PC-3 (cell line): Measurements from ENCODE around the gene CAMK2B. TPM values are rescaled to one million over a fixed set of nuclear protein-coding genes. Genes with fewer than 3 reads are reported as not detected.

Source experiments
- ATAC-seq: fragments of 200-7000 bp; cut with Tn5 transposase; 2 replicates; pipeline ENCODE4 v1.9.1; 2020; ENCODE audit warnings: mild to moderate bottlenecking, moderate library complexity
- BruUV-seq: library from RNA; stranded (reverse); fragments of 400-500 nt; replicated peaks from 2 replicates; lab custom pipeline; 2021; lab: Mats Ljungman, UMichigan
- CTCF ChIA-PET: fragments of 300-600 bp; sonication (Branson Sonifier 250); formaldehyde crosslinking; loops from one replicate; lab custom pipeline; 2022; ENCODE audit warnings: antibody characterized with exemption; lab: Charles Lee
- POLR2A ChIA-PET: fragments of 300-600 bp; sonication (Branson Sonifier 250); formaldehyde crosslinking; loops from one replicate; lab custom pipeline; 2022; ENCODE audit warnings: antibody characterized with exemption; ENCODE audit not compliant: unreplicated experiment; lab: Charles Lee
- DNase-seq: peaks from one replicate; pipeline ENCODE4 v3.0.0-alpha.2; 2015
- H2AFZ ChIP-seq: fragments of 300-600 bp; sonication (generic); 2 replicates; pipeline ENCODE4 v1.6.0; 2016; ENCODE audit warnings: antibody characterized with exemption, low read length
- H3F3A ChIP-seq: fragments of 300-600 bp; sonication (generic); one replicate; pipeline ENCODE4 v1.6.0; 2017; ENCODE audit warnings: antibody characterized with exemption, low read length, control low read depth, mild to moderate bottlenecking; ENCODE audit not compliant: unreplicated experiment
- H3K27ac ChIP-seq: fragments of 300-600 bp; sonication (generic); 2 replicates; pipeline ENCODE4 v1.5.1; 2016; ENCODE audit warnings: mild to moderate bottlenecking, low read length
- H3K27me3 ChIP-seq: fragments of 300-600 bp; sonication (generic); 2 replicates; pipeline ENCODE4 v1.6.1; 2016; ENCODE audit warnings: low read length, mixed read lengths
- H3K36me3 ChIP-seq: fragments of 300-600 bp; sonication (generic); 2 replicates; pipeline ENCODE4 v1.6.1; 2016; ENCODE audit warnings: low read depth, mixed run types, low read length, mixed read lengths
- H3K4me1 ChIP-seq: fragments of 300-600 bp; sonication (generic); 2 replicates; pipeline ENCODE4 v1.5.1; 2016; ENCODE audit warnings: low read length; ENCODE audit not compliant: insufficient read depth
- H3K4me2 ChIP-seq: fragments of 300-600 bp; sonication (generic); 2 replicates; pipeline ENCODE4 v1.6.0; 2016; ENCODE audit warnings: low read length
- H3K4me3 ChIP-seq: fragments of 300-600 bp; sonication (generic); 2 replicates; pipeline ENCODE4 v1.5.1; 2016; ENCODE audit warnings: mild to moderate bottlenecking, low read length, mixed read lengths
- H3K79me2 ChIP-seq: fragments of 300-600 bp; sonication (generic); 2 replicates; pipeline ENCODE4 v1.6.1; 2017; ENCODE audit warnings: low read length, mixed read lengths
- H3K9ac ChIP-seq: fragments of 300-600 bp; sonication (generic); 2 replicates; pipeline ENCODE4 v1.6.0; 2016; ENCODE audit warnings: mild to moderate bottlenecking, low read length
- H3K9me2 ChIP-seq: fragments of 300-600 bp; sonication (generic); replicated peaks from 2 replicates; pipeline ENCODE4 v1.6.1; 2016; ENCODE audit warnings: mixed run types, low read length, mixed read lengths
- H3K9me3 ChIP-seq: fragments of 300-600 bp; sonication (generic); 2 replicates; pipeline ENCODE4 v1.6.1; 2016; ENCODE audit warnings: low read length, mixed read lengths
- H4K20me1 ChIP-seq: fragments of 300-600 bp; sonication (generic); 2 replicates; pipeline ENCODE4 v1.6.1; 2016; ENCODE audit warnings: low read length, mixed read lengths
- CTCF ChIP-seq: fragments of 300-600 bp; sonication (generic); conservative IDR thresholded peaks from 2 replicates; pipeline ENCODE4 v1.5.1; 2017; ENCODE audit warnings: antibody characterized with exemption, low read depth, mild to moderate bottlenecking, low read length
- EZH2 ChIP-seq: fragments of 300-600 bp; sonication (generic); IDR thresholded peaks from one replicate; pipeline ENCODE4 v1.6.1; 2017; ENCODE audit warnings: antibody characterized with exemption, mild to moderate bottlenecking, low read length; ENCODE audit not compliant: unreplicated experiment
- EZH2phosphoT487 ChIP-seq: fragments of 300-600 bp; sonication (generic); IDR thresholded peaks from 2 replicates; pipeline ENCODE4 v1.6.1; 2018; ENCODE audit warnings: mild to moderate bottlenecking, antibody characterized with exemption, low read length, borderline replicate concordance
- intact Hi-C: fragments of 100-400 bp; cut with micrococcal nuclease; formaldehyde crosslinking; loops from 2 replicates; pipeline ENCODE4 v1.9.0; 2023
- total RNA-seq: library from RNA; depleted of rRNA; stranded (reverse); fragments of >200 nt; gene quantifications from 2 replicates; pipeline ENCODE4 v1.2.3, GENCODE V29; 2014

The CAMK2B gene
- total RNA-seq, 1 experiment from 2014 or later: 1.2 TPM

GRCh38 chr7:44353668-44354067 lies 28.3 kb upstream of the CAMK2B start:
- no peaks in the 10 kb centered on the region for H3K9me3 ChIP-seq
- no peak overlapping the region for H3K4me3 ChIP-seq
- no peak for TF ChIP-seq EZH2
- TF ChIP-seq CTCF: no peak
- no peak for TF ChIP-seq EZH2phosphoT487

DNA sequence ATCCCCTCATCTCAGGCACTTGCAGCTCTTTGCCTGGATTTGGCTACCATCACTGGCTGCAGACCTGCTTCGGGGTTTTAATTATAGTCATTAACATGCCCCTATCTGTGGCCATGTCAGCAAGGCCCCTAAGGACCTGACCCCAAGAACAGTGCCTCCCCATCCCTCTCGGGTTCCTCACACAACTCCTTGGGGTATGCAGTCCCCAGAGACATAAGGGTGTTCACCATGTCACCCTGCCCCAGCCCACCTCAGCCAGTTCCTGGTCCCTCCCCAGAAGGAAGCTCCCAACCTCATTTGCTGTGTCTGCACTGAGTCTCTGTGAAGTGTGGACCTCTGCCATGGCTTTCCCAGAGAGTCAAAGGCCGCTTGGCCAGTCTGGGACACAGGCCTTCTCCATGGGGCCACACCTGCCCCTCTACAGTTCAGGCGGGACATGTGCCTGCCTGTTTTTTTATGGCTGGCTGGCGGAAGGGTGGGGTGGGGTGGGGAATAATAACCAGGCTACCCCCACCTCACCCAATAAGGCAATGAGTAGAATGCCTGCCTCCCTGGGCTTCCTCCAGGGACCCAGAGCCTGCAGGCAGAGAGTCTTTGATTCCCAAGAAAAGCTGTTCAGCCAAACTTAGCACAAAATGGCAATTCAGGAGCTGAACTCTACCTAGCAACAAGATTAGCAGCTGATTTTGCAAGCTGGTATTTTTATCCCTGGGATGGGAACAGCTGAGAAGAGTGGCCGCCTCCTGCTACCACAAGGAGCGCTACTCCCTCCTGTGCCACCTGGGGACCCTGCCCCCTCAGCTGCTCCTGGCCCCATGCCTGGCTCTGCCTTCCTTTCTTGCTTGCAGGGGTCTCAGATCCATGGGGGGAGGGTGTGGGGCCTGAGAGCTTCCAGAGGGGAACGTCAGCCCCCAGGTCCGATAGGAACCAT lies 23.7 kb upstream of the CAMK2B start:
- TF ChIP-seq CTCF: no peak
- TF ChIP-seq EZH2: no peak
- TF ChIP-seq EZH2phosphoT487: no peak
- ATAC-seq (no peak), DNase-seq (no peak)
- no peak overlapping the region for H3K4me2 ChIP-seq
- no peaks in the 10 kb centered on the region for H3K79me2 ChIP-seq
- no TSS peak for BruUV-seq
- no peak overlapping the region for H3K9ac ChIP-seq
- H3K4me1 ChIP-seq: peaks cover 12% of the 10 kb centered on the region; the same call in 1 of the 2 replicates
- H2AFZ ChIP-seq: no peak overlapping the region
- CTCF ChIA-PET: interaction anchor here (0.6 to 1.1 kb wide), 2 partner anchors 29 to 113 kb away, joined by 3 read pairs; no protein-coding TSS in a partner anchor
- no peaks in the 10 kb centered on the region for H3K36me3 ChIP-seq
- POLR2A ChIA-PET: no interaction called here
- H3K4me3 ChIP-seq: no peak overlapping the region
- intact Hi-C loops: loop anchor here (1.0 kb wide), 1 partner anchor 128 kb away; no protein-coding TSS in a partner anchor
- H3F3A ChIP-seq: no peaks in the 10 kb centered on the region
- no peaks in the 10 kb centered on the region for H3K9me3 ChIP-seq
- no peak overlapping the region for H3K27ac ChIP-seq
- no peaks in the 10 kb centered on the region for H3K27me3 ChIP-seq
- no peaks in the 10 kb centered on the region for H3K9me2 ChIP-seq
- no peaks in the 10 kb centered on the region for H4K20me1 ChIP-seq

More at GRCh38 chr7:44353668-44354067, 28.3 kb upstream of the CAMK2B start:
- Histone ChIP-seq H4K20me1 (no peaks in the 10 kb centered on the region), H2AFZ (no peak overlapping the region), H3K27ac (no peak overlapping the region), H3K4me2 (no peak overlapping the region), H3K27me3 (no peaks in the 10 kb centered on the region), H3K9ac (no peak overlapping the region), H3F3A (no peaks in the 10 kb centered on the region), H3K9me2 (no peaks in the 10 kb centered on the region), H3K4me1 (no peaks in the 10 kb centered on the region), H3K79me2 (no peaks in the 10 kb centered on the region), H3K36me3 (no peaks in the 10 kb centered on the region)
- DNase-seq (no peak), ATAC-seq (no peak)
- no TSS peak for BruUV-seq
- ChIA-PET CTCF (no interaction called here), POLR2A (no interaction called here)
- intact Hi-C loops: no loop called here

GRCh38 chr7:44348300-44348699 lies 22.9 kb upstream of the CAMK2B start:
- Histone ChIP-seq H3K9me3 (no peaks in the 10 kb centered on the region), H3K79me2 (no peaks in the 10 kb centered on the region), H2AFZ (no peak overlapping the region), H3K27ac (no peak overlapping the region), H3K4me3 (no peak overlapping the region), H3K4me1 (peaks cover 12% of the 10 kb centered on the region; the same call in 1 of the 2 replicates), H4K20me1 (no peaks in the 10 kb centered on the region), H3F3A (no peaks in the 10 kb centered on the region), H3K27me3 (no peaks in the 10 kb centered on the region), H3K9ac (no peak overlapping the region), H3K36me3 (no peaks in the 10 kb centered on the region), H3K4me2 (no peak overlapping the region), H3K9me2 (no peaks in the 10 kb centered on the region)
- intact Hi-C loops: loop anchor here (1.0 kb wide), 1 partner anchor 129 kb away; no protein-coding TSS in a partner anchor
- ATAC-seq (peak; percentile 55), DNase-seq (peak; percentile 50)
- CTCF ChIA-PET: interaction anchor here (0.6 to 1.1 kb wide), 3 partner anchors 30 to 1030 kb away, joined by 3 to 4 read pairs (median 3); no protein-coding TSS in a partner anchor
- TF ChIP-seq CTCF: peak; percentile 57
- no peak for TF ChIP-seq EZH2
- TF ChIP-seq EZH2phosphoT487: no peak
- BruUV-seq: no TSS peak
- POLR2A ChIA-PET: no interaction called here
